HepG2 (cell line): Measurements from ENCODE around the gene BIRC6. TPM values are rescaled to one million over a fixed set of nuclear protein-coding genes. Genes with fewer than 3 reads are reported as not detected.
"Not testable (repeated sequence)": the region's sequence is repeated elsewhere in the genome, so short reads cannot be mapped to it uniquely, and the experiment has no call there.

Source experiments
- ATAC-seq: fragments of 200-7000 bp; cut with Tn5 transposase; 3 replicates; pipeline ENCODE4 v1.9.1; 2020; ENCODE audit warnings: mild to moderate bottlenecking, moderate library complexity
- BruUV-seq: library from RNA; stranded (reverse); fragments of 400-500 nt; replicated peaks from 2 replicates; lab custom pipeline; 2021; lab: Mats Ljungman, UMichigan
- CTCF ChIA-PET: fragments of 300-600 bp; formaldehyde crosslinking; extraction: SDS; loops from one replicate; lab custom pipeline; 2021; ENCODE audit warnings: low total read pairs, inconsistent platforms, low intra/inter-chr PET ratio; lab: Yijun Ruan, JAX
- POLR2A ChIA-PET: fragments of 350-600 bp; sonication (Branson Sonifier 250); formaldehyde crosslinking; loops from one replicate; lab custom pipeline; 2020; ENCODE audit warnings: antibody characterized with exemption, inconsistent platforms; lab: Yijun Ruan, JAX
- DNase-seq: peaks from one replicate; pipeline ENCODE4 v3.0.0-alpha.2; 2015; ENCODE audit warnings: low spot score
- FAIRE-seq: peaks from 3 replicates; lab custom pipeline; 2011; peaks lifted over from hg19 to GRCh38; lab: Jason Lieb, UNC
- H2AFZ ChIP-seq: one replicate; pipeline ENCODE4 v1.6.1; 2011; ENCODE audit warnings: low read length, inconsistent platforms
- H3K27ac ChIP-seq: fragments of 300-600 bp; 3 replicates; pipeline ENCODE4 v1.8.0; 2011; ENCODE audit warnings: mixed run types, mild to moderate bottlenecking, mixed read lengths, low read length, inconsistent platforms; ENCODE audit not compliant: insufficient read depth; ENCODE audit errors: extremely low read length
- H3K27me3 ChIP-seq, 2 experiments: fragments of 200-600 bp in 1 of 2; 2 replicates in 1 of 2; 3 replicates in 1 of 2; pipeline versions ENCODE4 v1.6.0 to v1.8.0; 2011; ENCODE audit warnings: low read length in 2 of 2, mild to moderate bottlenecking in 2 of 2, moderate library complexity in 2 of 2, inconsistent platforms in 1 of 2; ENCODE audit not compliant: insufficient read depth in 2 of 2, control insufficient read depth in 1 of 2
- H3K36me3 ChIP-seq, 2 experiments: fragments of 200-600 bp in 1 of 2; replicated peaks in 1 of 2; 2 replicates in 1 of 2; 3 replicates in 1 of 2; pipeline versions ENCODE4 v1.5.1 to v1.8.0; 2011; ENCODE audit warnings: low read length in 2 of 2, inconsistent platforms in 1 of 2; ENCODE audit not compliant: insufficient read depth in 2 of 2, control insufficient read depth in 1 of 2
- H3K4me1 ChIP-seq: 2 replicates; pipeline ENCODE4 v1.5.1; 2012; ENCODE audit warnings: low read length, inconsistent platforms; ENCODE audit not compliant: insufficient read depth
- H3K4me2 ChIP-seq: 2 replicates; pipeline ENCODE4 v1.6.0; 2011; ENCODE audit warnings: low read depth, low read length, inconsistent platforms
- H3K4me3 ChIP-seq, 3 experiments: fragments of 200-600 bp in 1 of 3; sonication (generic), shearing (Covaris generic) in 1 of 3; replicated peaks in 1 of 3; 2 replicates each; pipeline ENCODE4 v1.5.1; 2011 to 2016; ENCODE audit warnings: low read length in 3 of 3, inconsistent platforms in 2 of 3, low read depth in 2 of 3, mild to moderate bottlenecking in 2 of 3, control low read depth in 1 of 3, mixed read lengths in 1 of 3; ENCODE audit not compliant: insufficient read depth in 1 of 3
- H3K79me2 ChIP-seq: one replicate; pipeline ENCODE4 v1.6.1; 2011; ENCODE audit warnings: low read length, inconsistent platforms; ENCODE audit not compliant: insufficient read depth
- H3K9ac ChIP-seq: 2 replicates; pipeline ENCODE4 v1.6.0; 2011; ENCODE audit warnings: mild to moderate bottlenecking, low read depth, low read length, inconsistent platforms; ENCODE audit not compliant: insufficient read depth
- H3K9me3 ChIP-seq: 2 replicates; pipeline ENCODE4 v1.5.1; 2012; ENCODE audit warnings: mild to moderate bottlenecking, low read length
- H4K20me1 ChIP-seq: 2 replicates; pipeline ENCODE4 v1.6.0; 2011; ENCODE audit warnings: inconsistent platforms, mild to moderate bottlenecking, low read length, moderate library complexity; ENCODE audit not compliant: insufficient read depth
- CENPX ChIP-seq: sonication (generic); formaldehyde crosslinking; IDR thresholded peaks from 2 replicates; pipeline ENCODE4 v1.9.0; 2021; ENCODE audit warnings: mild to moderate bottlenecking, missing genetic modification reagents, moderate library complexity
- HNRNPK ChIP-seq: fragments of 200-400 bp; formaldehyde crosslinking; IDR thresholded peaks from 2 replicates; pipeline ENCODE4 v1.6.1; 2018; ENCODE audit warnings: low read length, low read depth, moderate library complexity, mild to moderate bottlenecking; ENCODE audit not compliant: poor library complexity, severe bottlenecking
- HOXA9 ChIP-seq: sonication (generic); formaldehyde crosslinking; IDR thresholded peaks from 2 replicates; pipeline ENCODE4 v1.8.1; 2022; ENCODE audit warnings: missing genetic modification reagents, mild to moderate bottlenecking, moderate library complexity, borderline replicate concordance
- PCBP1 ChIP-seq: fragments of 200-400 bp; formaldehyde crosslinking; IDR thresholded peaks from 2 replicates; pipeline ENCODE4 v1.6.1; 2017; ENCODE audit warnings: mild to moderate bottlenecking, low read depth, low read length, borderline replicate concordance
- RBM22 ChIP-seq: fragments of 200-400 bp; formaldehyde crosslinking; optimal IDR thresholded peaks from 2 replicates; pipeline ENCODE3; 2017; ENCODE audit warnings: mild to moderate bottlenecking, low read length, moderate library complexity
- TEAD2 ChIP-seq: sonication (generic); formaldehyde crosslinking; IDR thresholded peaks from 2 replicates; pipeline ENCODE4 v1.9.0; 2021; ENCODE audit warnings: missing genetic modification reagents
- ZNF510 ChIP-seq: sonication (generic); formaldehyde crosslinking; IDR thresholded peaks from 2 replicates; pipeline ENCODE4 v1.4.0; 2020; ENCODE audit warnings: low read depth, mild to moderate bottlenecking, missing genetic modification reagents
- ZNF512 ChIP-seq: sonication (generic); formaldehyde crosslinking; IDR thresholded peaks from 2 replicates; pipeline ENCODE4 v1.4.0; 2020; ENCODE audit warnings: mild to moderate bottlenecking, missing genetic modification reagents
- ZSCAN25 ChIP-seq: sonication (generic); formaldehyde crosslinking; IDR thresholded peaks from 2 replicates; pipeline ENCODE4 v1.8.0; 2022; ENCODE audit warnings: mild to moderate bottlenecking, missing genetic modification reagents
- WGBS: methylation state at CpG from one replicate; pipeline ENCODE4 v1.1.6; 2017; ENCODE audit warnings: low lambda C conversion rate; 5-methylcytosine and 5-hydroxymethylcytosine counted together
- in situ Hi-C: cut with HindIII; loops from 2 replicates; pipeline ENCODE4 v1.10.0; 2017; ENCODE audit warnings: low pct_unique_long_range_greater_than_20kb; ENCODE audit not compliant: extremely low pct_ligation_motif_present
- intact Hi-C: fragments of 100-400 bp; cut with micrococcal nuclease; formaldehyde crosslinking; loops from one replicate; pipeline ENCODE4 v1.10.0; 2022; ENCODE audit not compliant: unreplicated experiment
- polyA plus RNA-seq, 8 experiments: library from polyadenylated mRNA; depleted of rRNA in 3 of 8; stranded (reverse) in 7 of 8; unstranded in 1 of 8; fragments of >200 nt; fragmentation: Illumina TruSeq in 4 of 8; extraction: Trizol in 4 of 8; gene quantifications; 2 replicates each; pipeline versions ENCODE4 v1.2.1 to v1.2.3, GENCODE V29; 2011 to 2016; ENCODE audit warnings: low read depth in 4 of 8, missing spikeins in 1 of 8, mixed read lengths in 1 of 8; ENCODE audit not compliant: insufficient read depth in 1 of 8
- total RNA-seq, 5 experiments: library from RNA; depleted of rRNA; stranded (reverse); fragments of >200 nt; fragmentation: Illumina TruSeq; extraction: Trizol; gene quantifications; 2 replicates each; pipeline ENCODE4 v1.2.3, GENCODE V29; 2016; ENCODE audit warnings: low read depth in 1 of 5

The BIRC6 gene
- total and polyA plus RNA-seq, 2 of the 13 experiments (the other 11 are each of a cell fraction or from before 2014, with no cell fraction given): 65.6 to 120 TPM

DNA sequence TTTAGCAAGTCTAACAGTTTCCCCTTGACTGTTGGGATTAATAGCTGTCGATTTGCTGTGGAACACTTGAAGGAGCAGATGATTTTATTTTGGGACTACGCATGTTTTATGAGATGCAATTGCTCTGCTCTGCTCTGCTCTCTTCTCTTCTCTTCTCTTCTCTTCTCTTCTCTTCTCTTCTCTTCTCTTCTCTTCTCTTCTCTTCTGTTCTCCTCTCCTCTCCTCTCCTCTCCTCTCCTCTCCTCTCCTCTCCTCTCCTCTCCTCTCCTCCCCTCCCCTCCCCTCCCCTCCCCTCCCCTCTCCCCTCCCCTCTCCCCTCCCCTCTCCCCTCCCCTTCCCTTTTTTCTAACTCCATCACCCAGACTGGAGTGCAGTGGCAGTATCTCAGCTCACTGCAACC, 104.0 kb downstream of the BIRC6 start:
- intact Hi-C loops, BruUV-seq, in situ Hi-C loops, H3K79me2 ChIP-seq, DNase-seq, H2AFZ ChIP-seq, H3K27ac ChIP-seq, POLR2A ChIA-PET, H3K4me3 ChIP-seq, H3K9ac ChIP-seq, H3K9me3 ChIP-seq, H3K27me3 ChIP-seq, H4K20me1 ChIP-seq, FAIRE-seq, H3K4me1 ChIP-seq, CTCF ChIA-PET, ATAC-seq, H3K4me2 ChIP-seq: not testable (repeated sequence)
- TF ChIP-seq ZSCAN25 (CRISPR knock-in tag) (peak; percentile 40; the same call in 1 of the 2 replicates), PCBP1 (0 out of 2 replicates have a peak, but pooled peaks have one; percentile 77), HNRNPK (peak; percentile 96)
- WGBS: 96% methylated on average over 2 of the region's 2 CpGs
- H3K36me3 ChIP-seq: peaks cover 8 to 37% of the 10 kb centered on the region in 2 experiments

GRCh38 chr2:32463110-32463509, 106.3 kb downstream of the BIRC6 start:
- Histone ChIP-seq H3K4me2 (no peak overlapping the region), H3K4me1 (no peaks in the 10 kb centered on the region), H2AFZ (no peak overlapping the region), H3K27me3 (no peaks in the 10 kb centered on the region), H3K27ac (no peak overlapping the region), H4K20me1 (no peaks in the 10 kb centered on the region), H3K9me3 (no peaks in the 10 kb centered on the region), H3K9ac (no peak overlapping the region)
- intact Hi-C loops: no loop called here
- in situ Hi-C loops: no loop called here
- FAIRE-seq (no peak), ATAC-seq (no peak), DNase-seq (no peak)
- ChIA-PET POLR2A (no interaction called here), CTCF (interaction anchor here (0.6 kb wide), 1 partner anchor 48 kb away, joined by 3 read pairs; no protein-coding TSS in a partner anchor)
- BruUV-seq: no TSS peak
- 97% methylated on average over 4 of the region's 4 CpGs for WGBS
- no peak for TF ChIP-seq ZNF512 (CRISPR knock-in tag)
- no peak for TF ChIP-seq HOXA9 (CRISPR knock-in tag)
- peak; percentile 66 for TF ChIP-seq RBM22
- TF ChIP-seq TEAD2 (CRISPR knock-in tag): no peak
- no peak for TF ChIP-seq ZNF510 (CRISPR knock-in tag)
- no peak for TF ChIP-seq CENPX
- TF ChIP-seq, all 625 proteins: peak for 1
- Histone ChIP-seq H3K36me3 (peaks cover 8 to 48% of the 10 kb centered on the region in 2 experiments), H3K79me2 (no peaks in the 10 kb centered on the region), H3K4me3 (no peak overlapping the region)
